HG02884 (cell line): ENCODE results near the gene RAPGEFL1.
"Not testable (repeated sequence)": the region's sequence is repeated elsewhere in the genome, so short reads cannot be mapped to it uniquely, and the experiment has no call there.

ENCODE experiments used
- ATAC-seq: cut with Tn5 transposase; IDR thresholded peaks from one replicate; pipeline ENCODE4 v1.9.1; 2021; ENCODE audit warnings: mild to moderate bottlenecking, moderate library complexity; ENCODE audit not compliant: unreplicated experiment

RAPGEFL1 gene

DNA sequence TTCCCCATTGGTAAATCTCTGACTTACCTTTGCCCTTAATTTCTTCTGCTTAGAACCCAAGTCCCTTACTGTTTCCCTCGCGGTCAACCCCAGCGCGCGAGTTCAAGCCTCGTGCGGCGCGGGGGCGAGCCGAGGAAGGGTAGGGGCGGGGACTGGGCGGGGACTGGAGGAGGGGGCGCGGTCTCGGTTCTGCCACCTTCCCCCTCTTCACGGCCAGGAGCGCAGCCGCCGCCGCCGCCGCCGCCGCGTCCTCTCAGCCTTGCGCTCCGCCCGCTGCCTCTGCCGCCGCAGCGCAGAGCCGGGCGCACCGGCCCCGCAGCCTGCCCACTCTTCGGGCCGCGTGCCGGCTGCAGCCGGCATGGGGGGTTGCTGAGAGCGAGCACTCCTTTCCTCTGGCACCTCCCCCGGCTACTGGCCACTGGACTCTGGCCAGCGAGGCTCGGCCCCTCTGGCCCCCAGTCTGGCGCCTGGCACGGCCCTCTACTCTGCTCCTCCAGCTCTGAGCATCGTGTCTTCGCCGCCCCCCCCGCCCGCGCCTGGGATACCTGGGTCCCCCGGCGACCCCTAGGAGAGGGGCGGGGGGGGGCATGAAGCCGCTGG lies at the start of gene RAPGEFL1:
TSS of gene RAPGEFL1 (plus strand) at position 196 of the 600 bp plus-strand sequence. CDS start at position 588, 392 bp downstream.
- no peak for ATAC-seq

DNA sequence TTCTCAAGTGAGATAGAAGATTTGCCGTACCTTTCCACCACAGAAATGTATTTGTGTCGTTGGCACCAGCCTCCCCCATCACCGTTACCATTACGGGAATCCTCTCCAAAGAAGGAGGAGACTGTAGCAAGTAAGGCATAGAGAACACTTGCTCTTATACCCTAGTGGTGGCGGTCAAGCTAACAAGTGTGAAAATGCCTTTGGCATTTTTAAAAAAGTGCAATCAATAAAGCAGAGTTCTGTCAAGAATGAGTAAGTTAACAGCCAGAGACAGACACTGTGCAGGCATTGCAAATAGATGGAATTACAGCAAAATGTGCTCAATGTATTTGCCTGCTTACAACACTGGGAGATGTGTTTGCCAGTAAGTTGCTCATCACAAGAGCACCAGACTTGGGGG lies 47.8 kb upstream of the RAPGEFL1 start:
- no peak for ATAC-seq

GRCh38 chr17:40130352-40131042 lies 46.8 kb upstream of the RAPGEFL1 start:
- ATAC-seq: no peak

GRCh38 chr17:40134184-40134583 lies 43.1 kb upstream of the RAPGEFL1 start:
- no peak for ATAC-seq

- no peak for ATAC-seq
These were observed 41.5 kb upstream of the RAPGEFL1 start for GRCh38 chr17:40135817-40136216.

DNA sequence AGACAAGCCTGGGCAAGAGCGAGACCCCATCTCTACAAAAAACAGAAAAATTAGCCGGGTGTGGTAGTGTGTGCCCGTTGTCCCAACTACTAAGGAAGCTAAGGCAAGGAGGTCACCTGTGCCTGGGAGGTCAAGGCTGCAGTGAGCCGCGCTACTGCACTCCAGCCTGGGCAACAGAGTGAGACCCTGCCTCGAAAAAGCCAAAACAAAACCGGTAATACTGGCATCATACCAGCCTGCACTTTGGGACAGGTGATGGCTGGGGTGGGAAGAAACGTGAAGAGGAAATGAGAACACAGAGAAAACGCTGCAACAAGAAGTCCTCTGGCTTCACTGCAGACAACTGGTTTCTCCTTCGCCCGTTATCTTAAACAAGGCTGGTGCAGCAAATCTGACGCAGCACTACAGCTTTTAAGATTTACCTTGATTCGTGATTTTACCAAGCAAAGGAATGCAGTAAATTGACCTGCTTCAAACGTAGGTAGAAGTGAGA lies 37.7 kb upstream of the RAPGEFL1 start:
- peak; percentile 5 for ATAC-seq

- ATAC-seq: not testable (repeated sequence)
These were observed 34.1 kb upstream of the RAPGEFL1 start for GRCh38 chr17:40143166-40143565.

- ATAC-seq: no peak
These were observed 31.8 kb upstream of the RAPGEFL1 start for GRCh38 chr17:40145476-40145875.

DNA sequence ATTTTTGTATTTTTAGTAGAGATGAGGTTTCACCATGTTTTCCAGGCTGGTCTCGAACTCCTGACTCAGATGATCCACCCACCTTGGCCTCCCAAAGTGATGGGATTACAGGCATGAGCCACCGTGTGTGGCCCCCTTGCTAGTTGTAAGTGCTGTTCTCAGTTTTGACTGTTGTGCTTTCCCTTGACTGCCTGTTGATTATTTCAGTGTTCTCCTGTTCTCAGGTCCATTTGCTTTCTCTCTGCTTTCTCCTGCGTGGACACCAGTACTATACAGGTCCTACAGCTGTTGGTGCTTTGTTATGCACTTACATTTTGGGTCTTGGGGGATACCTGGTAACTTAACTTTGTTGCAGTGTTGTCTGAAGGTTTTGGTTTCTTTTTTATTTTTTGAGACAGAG lies 28.7 kb upstream of the RAPGEFL1 start:
- no peak for ATAC-seq

GRCh38 chr17:40150276-40150675 lies 27.0 kb upstream of the RAPGEFL1 start:
- ATAC-seq: no peak

DNA sequence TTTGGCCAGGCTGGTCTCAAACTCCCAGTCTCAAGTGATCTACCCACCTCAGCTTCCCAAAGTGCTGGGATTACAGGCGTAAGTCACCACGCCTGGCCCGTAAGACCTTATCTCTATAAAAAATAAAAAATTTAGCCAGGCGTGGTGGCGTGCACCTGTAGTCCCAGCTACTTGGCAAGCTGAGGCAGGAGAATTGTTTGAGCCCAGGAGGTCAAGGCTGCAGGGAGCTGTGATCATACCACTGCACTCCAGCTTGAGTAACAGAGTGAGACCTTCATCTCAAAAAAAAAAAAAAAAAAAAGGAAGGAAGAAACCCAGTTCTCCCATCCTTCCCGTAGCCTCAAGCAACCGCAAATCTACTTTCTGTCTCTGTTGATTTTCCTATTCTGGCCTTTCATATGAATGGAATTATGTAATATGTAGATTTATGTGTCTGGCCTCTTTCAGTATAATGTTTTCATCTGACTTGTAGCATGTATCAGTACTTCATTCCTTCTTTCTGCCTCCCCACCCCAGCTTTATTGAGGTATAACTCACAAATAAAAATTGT lies 25.8 kb upstream of the RAPGEFL1 start:
- ATAC-seq: no peak

DNA sequence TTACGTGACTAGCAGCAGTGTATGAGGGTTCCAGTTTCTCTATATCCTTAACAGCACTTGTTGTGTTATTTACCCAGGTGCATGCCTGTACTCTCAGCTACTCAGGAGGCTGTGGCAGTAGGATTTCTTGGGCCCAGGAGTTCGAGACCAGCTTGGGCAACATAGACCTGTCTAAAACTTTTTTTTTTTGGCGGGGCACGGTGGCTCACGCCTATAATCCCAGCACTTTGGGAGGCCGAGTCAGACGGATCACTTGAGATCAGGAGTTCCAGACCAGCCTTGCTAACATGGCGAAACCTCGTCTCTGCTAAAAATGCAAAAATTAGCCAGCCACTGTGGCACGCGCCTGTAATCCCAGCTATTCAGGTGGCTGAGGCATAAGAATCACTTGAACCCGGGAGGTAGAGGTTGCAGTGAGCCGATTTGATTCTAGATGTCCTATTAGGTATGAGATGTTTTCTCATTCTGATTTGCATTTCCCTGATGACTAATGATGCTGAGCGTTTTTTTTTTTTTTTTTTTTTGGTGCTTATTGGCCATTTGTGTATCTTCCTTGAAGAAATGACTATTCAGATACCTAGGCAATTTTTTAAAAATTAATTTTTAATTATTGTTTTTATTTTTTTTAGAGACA lies 23.6 kb upstream of the RAPGEFL1 start:
- ATAC-seq: no peak

DNA sequence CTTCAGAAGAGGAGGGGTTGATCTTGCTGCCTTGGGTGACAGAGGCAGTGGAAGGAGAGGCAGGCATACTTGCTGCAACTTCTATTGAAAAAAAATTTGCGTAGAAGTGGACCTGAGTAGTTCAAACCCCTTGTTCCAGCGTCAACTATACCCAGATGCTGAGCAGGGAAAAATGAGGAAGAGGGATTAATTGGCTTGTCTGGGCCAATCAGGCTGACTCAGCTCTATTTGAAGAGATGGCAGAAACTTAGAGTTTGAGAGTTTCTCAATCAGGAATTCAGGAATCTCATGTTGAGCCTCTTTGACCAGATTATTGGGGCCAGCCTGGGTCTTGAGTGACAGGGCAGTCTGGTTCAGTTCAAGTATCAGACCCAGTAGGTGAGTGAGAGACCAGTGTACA lies 19.3 kb upstream of the RAPGEFL1 start:
- ATAC-seq: no peak

GRCh38 chr17:40158438-40159013 lies 18.7 kb upstream of the RAPGEFL1 start:
- ATAC-seq: no peak

DNA sequence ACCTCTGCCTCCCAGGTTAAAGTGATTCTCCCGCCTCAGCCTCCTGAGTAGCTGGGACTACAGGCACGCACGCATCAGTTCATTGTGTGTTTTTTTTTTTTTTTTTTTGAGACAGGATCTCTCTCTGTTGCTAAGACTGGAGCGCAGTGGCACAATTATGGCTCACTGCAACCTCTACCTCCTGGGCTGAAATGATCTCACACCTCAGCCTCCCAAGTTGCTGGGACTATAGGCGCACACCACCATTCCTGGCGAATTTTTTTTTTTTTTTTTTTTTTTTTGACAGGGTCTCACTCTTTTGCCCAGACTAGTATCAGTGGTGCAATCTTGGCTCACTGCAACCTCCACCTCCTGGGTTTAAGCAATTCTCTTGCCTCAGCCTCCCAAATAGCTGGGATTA lies 17.8 kb upstream of the RAPGEFL1 start:
- no peak for ATAC-seq

DNA sequence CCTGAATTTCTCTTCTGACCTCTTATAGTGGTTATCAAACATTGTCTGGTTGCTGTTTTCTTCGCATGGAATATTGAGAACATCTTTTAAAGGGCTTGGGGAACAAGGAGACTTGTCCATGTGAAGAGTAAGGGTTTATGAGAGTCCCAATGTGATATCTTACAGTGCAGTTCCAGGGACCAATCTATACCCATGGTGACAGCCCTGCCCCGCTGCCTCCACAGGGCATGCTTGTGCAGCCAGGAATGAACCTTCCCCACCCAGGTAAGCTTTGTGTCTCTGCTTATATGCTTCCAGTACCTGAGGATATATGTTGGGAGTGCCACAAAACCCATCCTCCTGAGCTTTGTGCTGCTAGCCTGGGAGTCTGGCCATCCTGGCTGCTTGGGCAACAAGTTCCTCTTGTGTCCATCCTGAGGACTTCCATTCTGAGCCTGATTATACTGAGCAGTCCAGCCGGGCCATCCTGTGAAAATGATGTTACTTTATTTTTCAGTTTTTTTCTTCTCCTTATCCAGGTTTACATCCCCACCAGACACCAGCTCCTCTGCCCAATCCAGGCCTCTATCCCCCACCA lies 9.5 kb upstream of the RAPGEFL1 start:
- ATAC-seq: no peak

DNA sequence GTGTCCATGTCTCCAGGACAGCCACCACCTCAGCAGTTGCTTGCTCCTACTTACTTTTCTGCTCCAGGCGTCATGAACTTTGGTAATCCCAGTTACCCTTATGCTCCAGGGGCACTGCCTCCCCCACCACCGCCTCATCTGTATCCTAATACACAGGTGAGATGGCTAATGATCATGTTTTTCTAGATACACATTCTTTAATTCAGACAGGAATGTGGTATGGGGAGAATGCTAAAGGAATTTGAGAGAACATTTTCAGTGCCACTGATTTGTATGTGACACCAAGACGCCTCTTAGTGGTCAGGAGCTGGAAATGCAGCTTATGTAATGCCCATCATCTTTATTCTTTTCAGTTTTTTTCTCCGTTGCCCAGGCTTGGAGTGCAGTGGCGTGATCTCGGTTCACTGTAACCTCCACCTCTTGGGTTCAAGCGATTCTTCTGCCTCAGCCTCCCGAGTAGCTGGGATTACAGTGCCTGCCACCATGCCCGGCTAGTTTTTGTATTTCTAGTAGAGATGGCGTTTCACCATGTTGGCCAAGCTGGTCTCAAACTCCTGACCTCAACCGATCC lies 8.9 kb upstream of the RAPGEFL1 start:
- ATAC-seq: no peak

- ATAC-seq: no peak
These were observed 6.9 kb upstream of the RAPGEFL1 start for GRCh38 chr17:40170325-40170724.

DNA sequence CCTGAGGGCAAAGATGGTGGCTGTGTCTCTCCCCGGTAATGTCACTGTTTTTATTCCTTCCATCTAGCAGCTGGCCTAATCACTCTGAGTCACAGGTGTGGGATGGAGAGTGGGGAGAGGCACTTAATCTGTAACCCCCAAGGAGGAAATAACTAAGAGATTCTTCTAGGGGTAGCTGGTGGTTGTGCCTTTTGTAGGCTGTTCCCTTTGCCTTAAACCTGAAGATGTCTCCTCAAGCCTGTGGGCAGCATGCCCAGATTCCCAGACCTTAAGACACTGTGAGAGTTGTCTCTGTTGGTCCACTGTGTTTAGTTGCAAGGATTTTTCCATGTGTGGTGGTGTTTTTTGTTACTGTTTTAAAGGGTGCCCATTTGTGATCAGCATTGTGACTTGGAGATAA lies 5.5 kb upstream of the RAPGEFL1 start:
- ATAC-seq: no peak

DNA sequence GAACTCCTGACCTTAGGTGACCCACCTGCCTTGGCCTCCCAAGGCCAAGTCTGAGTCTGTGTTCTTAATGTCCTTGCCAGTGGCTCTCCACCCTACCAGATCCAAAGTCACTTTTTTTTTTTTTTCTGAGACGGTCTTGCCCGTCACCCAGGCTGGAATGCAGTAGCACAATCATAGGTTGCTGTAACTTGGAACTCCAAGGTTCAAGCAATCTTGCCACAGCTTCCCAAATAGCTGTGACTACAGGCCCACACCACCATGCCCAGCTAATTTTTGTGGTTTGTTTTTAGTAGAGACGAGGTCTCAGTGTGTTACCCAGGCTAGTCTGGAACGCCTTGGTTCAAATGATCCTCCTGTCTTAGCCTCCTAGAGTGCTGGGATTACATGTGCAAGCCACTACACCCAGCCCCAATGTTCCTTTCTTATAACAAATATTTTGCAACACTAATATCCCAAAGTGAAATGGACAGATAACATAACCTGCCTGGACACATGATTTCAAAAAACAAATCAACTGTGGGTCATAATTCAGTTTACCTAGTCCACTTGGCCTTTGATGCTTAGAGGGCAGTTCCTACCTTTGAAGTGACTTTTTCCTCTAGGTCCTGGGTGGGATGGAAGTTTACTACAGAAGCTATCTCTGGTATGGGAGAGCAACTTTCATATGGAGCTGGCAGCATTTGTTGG lies 4.0 kb upstream of the RAPGEFL1 start:
- no peak for ATAC-seq
